Heart left ventricle (tissue), 16 donors: ENCODE results near the gene EXOC1L. TPM values are rescaled to one million over a fixed set of nuclear protein-coding genes. Genes with fewer than 3 reads are reported as not detected.
A peak's percentile ranks its signal among the peaks of the same experiment; 100 is the strongest.

Experiments used
- ATAC-seq, 4 donors: fragments of 200-7000 bp; cut with Tn5 transposase; one replicate each; pipeline ENCODE4 v1.9.1; 2020 to 2022; ENCODE audit warnings: moderate library complexity in 4 of 4, mild to moderate bottlenecking in 3 of 4, moderate number of reproducible peaks in 1 of 4
- DNase-seq, 5 donors: peaks; one replicate each; pipeline ENCODE4 v3.0.0-alpha.2; 2020
- H3K27ac ChIP-seq, 12 donors: fragments of 200-600 bp; sonication (generic) in 4 of 12; one replicate each; pipeline versions ENCODE4 v1.5.0 to v1.8.0; 2016 to 2022; ENCODE audit warnings: mild to moderate bottlenecking in 2 of 12
- H3K27me3 ChIP-seq, 9 donors: fragments of 200-600 bp; sonication (generic) in 2 of 9; one replicate each; pipeline versions ENCODE4 v1.5.1 to v1.8.0; 2016 to 2022; ENCODE audit warnings: mild to moderate bottlenecking in 3 of 9
- H3K36me3 ChIP-seq, 9 donors: fragments of 200-600 bp; sonication (generic) in 2 of 9; one replicate each; pipeline versions ENCODE4 v1.5.0 to v1.8.0; 2018 to 2022; ENCODE audit warnings: mild to moderate bottlenecking in 2 of 9
- H3K4me1 ChIP-seq, 12 donors: fragments of 200-600 bp; sonication (generic) in 4 of 12; one replicate each; pipeline versions ENCODE4 v1.5.0 to v1.8.0; 2016 to 2022; ENCODE audit warnings: mild to moderate bottlenecking in 3 of 12
- H3K4me3 ChIP-seq, 12 donors: fragments of 200-600 bp; sonication (generic) in 4 of 12; one replicate each; pipeline versions ENCODE4 v1.5.0 to v1.8.0; 2017 to 2022; ENCODE audit warnings: mild to moderate bottlenecking in 9 of 12, moderate library complexity in 4 of 12
- H3K9me3 ChIP-seq, 12 donors: fragments of 200-600 bp; sonication (generic) in 4 of 12; one replicate each; pipeline versions ENCODE4 v1.5.0 to v1.8.0; 2016 to 2022; ENCODE audit warnings: mild to moderate bottlenecking in 1 of 12
- CTCF ChIP-seq, 12 donors: fragments of 200-600 bp; sonication (generic) in 4 of 12; IDR thresholded peaks; one replicate each; pipeline versions ENCODE4 v1.5.0 to v1.8.0; 2018 to 2022; ENCODE audit warnings: antibody characterized with exemption in 12 of 12, mild to moderate bottlenecking in 5 of 12
- POLR2A ChIP-seq, 2 donors: fragments of 450-650 bp; IDR thresholded peaks; one replicate each; pipeline ENCODE4 v1.6.1; 2017; ENCODE audit warnings: antibody characterized with exemption in 2 of 2, mild to moderate bottlenecking in 2 of 2, moderate library complexity in 2 of 2
- WGBS, 4 donors: extraction: QIAGEN DNeasy Blood & Tissue Kit in 2 of 4; methylation state at CpG; one replicate each; pipeline versions ENCODE4 v1.1.5 to v1.1.7; 2013 to 2018; 5-methylcytosine and 5-hydroxymethylcytosine counted together
- intact Hi-C, 10 donors: fragments of 100-400 bp; cut with DNase I; formaldehyde crosslinking; loops; one replicate each; pipeline versions ENCODE4 v1.11.1 to v1.14.2; 2022
- polyA plus RNA-seq, 2 donors: library from polyadenylated mRNA; stranded (reverse); fragments of 200-250 nt; gene quantifications; one replicate each; pipeline ENCODE4 v1.2.3, GENCODE V29; 2013
- total RNA-seq, 9 donors: library from RNA; depleted of rRNA in 2 of 9; stranded (reverse); fragments of >200 nt in 2 of 9; fragmentation: NEBNext Ultra II Directional in 3 of 9; extraction: Animal tissue kit (Norgen Biotek cat#: 25700) in 3 of 9; gene quantifications; one replicate each; pipeline versions ENCODE4 v1.1.0 to v1.2.4, GENCODE V29; 2016 to 2023
- donor health status: ischemic (EF 13 %, LVEDD 7.1; RV severe dilation, severe dysfunction).
- donor health status: healthy with polysubstance abuse.
- donor health status: DM: no; HTN: yes; CAD: no.
- donor health status: DM: no; HTN: no; CAD: no.
- donor health status: ischemic (EF 25% LVEDD 6.9; RV normal size, moderate dysfunction).
- donor health status: ischemic (EF 25% LVEDD 5.7; RV mildly dilated, moderate dysfunction).
- donor health status: healthy.
- donor health status: DM: yes; HTN: yes; CAD: no.
- donor health status: ischemic (EF 35%, LVEDD 5.7; RV mildly dilated, moderate dysfunction).
- donor health status: nonischemic (EF 11% LVEDD 7.7; RV severe dilation, severe dysfunction).
- donor health status: DM: yes; HTN: yes; CAD: no.
- donor health status: PGD.
- donor health status: ischemic (EF 29% LVEDD 5.4; RV normal size, mild dysfunction).
- donor health status: nonischemic (EF 23%, LVEDD 6.1; RV moderate dilation, normal function).

Gene EXOC1L
- total and polyA plus RNA-seq, 11 donors, result not detected

GRCh38 chr4:55865228-55865806 lies 45.7 kb downstream of the EXOC1L start:
- peak overlapping the region in 5 of 12 donors; percentile 22 to 76 (median 61) for H3K27ac ChIP-seq
- peaks cover 0 to 30% (median 15%) of the 10 kb centered on the region in 12 donors for H3K4me1 ChIP-seq
- H3K9me3 ChIP-seq, result no peaks in the 10 kb centered on the region
- ATAC-seq (no peak), DNase-seq (no peak)
- intact Hi-C loops, result loop anchor here in 4 of 10 donors (5.0 to 10.0 kb wide), 5 partner anchors 321 to 891 kb away; partner anchors contain the start of genes CLOCK (in 2 of the 4) and SRD5A3 (in 2 of the 4)
- TF ChIP-seq POLR2A (IDR thresholded peaks at IDR 0.05) (no peak), CTCF (IDR thresholded peaks at IDR 0.05) (no peak)
- peaks cover 0 to 75% (median 65%) of the 10 kb centered on the region in 9 donors for H3K36me3 ChIP-seq
- 84 to 90% (median 86%) methylated on average over 2 of the region's 2 CpGs for WGBS, 4 donors
- no peaks in the 10 kb centered on the region for H3K27me3 ChIP-seq
- no peak overlapping the region for H3K4me3 ChIP-seq

- peak; percentile 93 to 97 (median 96) for ATAC-seq
These were observed 46.8 kb downstream of the EXOC1L start for GRCh38 chr4:55866290-55866907.

GRCh38 chr4:55866973-55867574 lies 47.5 kb downstream of the EXOC1L start:
- DNase-seq, result no peak
- peaks cover 0 to 75% (median 65%) of the 10 kb centered on the region in 9 donors for H3K36me3 ChIP-seq
- H3K4me1 ChIP-seq, result peaks cover 0 to 30% (median 15%) of the 10 kb centered on the region in 12 donors
- TF ChIP-seq CTCF (IDR thresholded peaks at IDR 0.05) (peak; percentile 74 to 92 (median 86)), POLR2A (IDR thresholded peaks at IDR 0.05) (no peak)
- intact Hi-C loops, result loop anchor here in 5 of 10 donors (2.0 to 10.0 kb wide), 6 partner anchors 322 to 892 kb away; partner anchors contain the start of genes SRD5A3 (in 4 of the 5) and CLOCK (in 2 of the 5)
- peak overlapping the region in 1 of 12 donors; percentile 9 for H3K4me3 ChIP-seq
- ATAC-seq, result peak; percentile 79 to 91 (median 85)
- H3K9me3 ChIP-seq, result no peaks in the 10 kb centered on the region
- 9 to 10% (median 10%) methylated on average over 4 of the region's 4 CpGs for WGBS, 4 donors
- H3K27me3 ChIP-seq, result no peaks in the 10 kb centered on the region
- H3K27ac ChIP-seq, result peak overlapping the region in 8 of 12 donors; percentile 22 to 76 (median 58)

More at GRCh38 chr4:55866290-55866907, 46.8 kb downstream of the EXOC1L start:
- no peaks in the 10 kb centered on the region for H3K27me3 ChIP-seq
- peak overlapping the region in 1 of 12 donors; percentile 9 for H3K4me3 ChIP-seq
- peaks cover 0 to 75% (median 65%) of the 10 kb centered on the region in 9 donors for H3K36me3 ChIP-seq
- H3K27ac ChIP-seq, result peak overlapping the region; percentile 16 to 76 (median 44)
- no peak for TF ChIP-seq POLR2A (IDR thresholded peaks at IDR 0.05)
- no peak for TF ChIP-seq CTCF (IDR thresholded peaks at IDR 0.05)
- H3K4me1 ChIP-seq, result peaks cover 0 to 30% (median 15%) of the 10 kb centered on the region in 12 donors
- no peaks in the 10 kb centered on the region for H3K9me3 ChIP-seq
- intact Hi-C loops, result loop anchor here in 5 of 10 donors (2.0 to 10.0 kb wide), 6 partner anchors 322 to 892 kb away; partner anchors contain the start of genes SRD5A3 (in 4 of the 5) and CLOCK (in 2 of the 5)
- no peak for DNase-seq
- 46 to 59% (median 57%) methylated on average over 2 of the region's 2 CpGs for WGBS, 4 donors
